ENCODE results near the gene DAG1.

Gene DAG1

DNA sequence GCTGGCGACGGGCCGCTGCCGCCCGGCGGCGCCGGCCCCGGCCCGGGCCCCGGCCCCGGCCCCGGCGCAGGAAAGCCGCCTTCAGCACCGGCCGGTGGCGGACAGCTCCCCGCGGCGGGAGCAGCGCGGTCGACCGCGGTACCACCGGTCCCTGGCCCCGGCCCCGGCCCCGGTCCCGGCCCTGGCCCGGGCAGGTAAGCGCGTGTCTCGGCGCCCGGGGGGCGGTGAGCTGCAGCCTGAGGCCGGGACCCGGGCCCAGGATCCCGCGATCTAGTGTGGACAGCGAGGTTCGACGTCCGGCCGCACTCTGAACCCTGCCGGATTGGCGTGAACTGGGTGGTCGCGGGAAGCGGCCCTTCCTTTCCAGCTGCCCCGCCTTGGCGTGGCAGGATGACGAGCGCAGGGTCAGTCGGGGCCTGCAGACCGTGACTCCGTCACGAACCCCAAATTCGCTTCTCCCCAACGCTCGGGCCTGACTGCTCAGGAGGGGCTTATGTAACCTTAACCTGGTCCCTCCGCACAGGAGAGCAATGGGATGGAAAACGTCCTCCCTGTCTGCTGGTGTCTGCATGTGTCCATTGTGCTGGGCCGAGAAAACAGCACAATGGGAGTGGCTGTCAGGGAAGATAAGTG, 84.7 kb downstream of the DAG1 start:
- peak; percentile 64 for DNase-seq

GRCh38 chr3:49556500-49557275, 86.6 kb downstream of the DAG1 start:
- DNase-seq: no peak

- no peak for DNase-seq
Observed at GRCh38 chr3:49563040-49563578, 93.0 kb downstream of the DAG1 start.

- DNase-seq: no peak
Observed at GRCh38 chr3:49563766-49564165, 93.7 kb downstream of the DAG1 start.

GRCh38 chr3:49566312-49566711, 96.2 kb downstream of the DAG1 start:
- DNase-seq: no peak

GRCh38 chr3:49567406-49567805, 97.3 kb downstream of the DAG1 start:
- DNase-seq: no peak

DNA sequence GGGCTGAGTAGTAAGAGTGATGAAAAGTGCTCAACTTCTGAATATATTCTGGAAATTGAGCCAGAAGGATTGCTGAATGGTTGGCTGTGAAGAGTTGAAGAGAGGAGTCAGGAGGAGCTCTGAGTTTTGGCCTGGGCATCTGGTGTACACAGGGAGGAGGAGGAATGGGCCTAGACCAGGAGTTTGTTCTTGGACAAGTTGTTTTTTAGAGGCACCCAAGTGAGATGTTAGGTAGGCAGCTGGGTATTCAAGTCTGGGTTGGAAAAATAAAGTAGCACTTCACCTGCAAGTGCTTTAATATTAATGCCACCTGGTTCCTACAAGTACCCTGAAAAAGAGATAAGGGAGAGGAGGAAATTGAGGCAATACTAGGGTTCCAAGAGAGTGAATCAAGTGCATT, 98.9 kb downstream of the DAG1 start:
- no peak for DNase-seq

DNA sequence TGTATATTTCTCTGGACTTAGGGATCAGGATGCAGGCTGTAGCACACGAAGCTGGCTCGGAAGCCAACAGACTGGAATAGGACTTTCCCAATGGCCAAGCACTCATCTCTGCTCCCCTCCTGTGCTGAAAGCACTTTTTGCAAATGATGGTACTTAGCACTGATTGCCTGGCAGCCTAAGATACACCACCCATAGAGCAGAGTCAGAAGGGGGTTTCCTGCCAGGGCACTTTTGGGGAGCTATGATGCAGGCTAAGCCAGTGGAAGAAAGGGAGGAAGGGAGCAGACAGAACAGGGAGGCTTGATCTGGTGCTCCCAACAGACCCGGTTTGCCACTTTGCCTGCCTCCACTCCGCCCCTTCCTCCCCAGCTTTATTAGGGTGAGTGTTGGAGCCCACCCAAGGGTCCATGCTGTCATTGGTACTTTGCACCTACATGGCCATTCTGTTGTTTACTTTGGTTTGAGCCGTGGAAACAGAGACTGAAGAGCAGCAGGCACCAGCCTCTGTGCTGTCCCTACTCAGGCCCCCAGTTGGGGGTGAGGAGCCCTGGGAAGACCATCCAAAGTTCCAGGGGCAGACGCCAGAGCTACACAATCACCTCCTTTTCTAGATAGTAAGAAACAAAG, 100.1 kb downstream of the DAG1 start:
- no peak for DNase-seq

DNA sequence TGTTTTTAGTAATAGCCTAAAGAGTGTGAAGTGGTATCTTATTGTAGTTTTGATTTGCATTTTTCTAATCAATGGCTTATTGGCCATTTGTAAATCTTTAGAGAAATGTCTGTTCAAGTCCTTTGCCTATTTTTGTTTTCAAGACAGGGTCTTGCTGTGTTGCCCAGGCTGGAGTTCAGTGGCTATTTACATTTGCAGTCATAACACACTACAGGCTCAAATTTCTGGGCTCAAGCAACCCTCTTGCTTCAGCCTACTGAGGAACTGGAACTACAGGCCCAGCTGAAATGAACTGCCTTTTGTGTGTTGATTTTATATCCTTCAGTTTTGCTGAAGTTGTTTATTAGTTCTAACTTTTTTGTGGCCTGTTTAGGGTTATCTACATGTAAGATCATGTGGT, 112.1 kb downstream of the DAG1 start:
- DNase-seq: no peak
